Left lung (tissue), 10 donors: ENCODE results near the gene LILRB4. TPM values are rescaled to one million over a fixed set of nuclear protein-coding genes. Genes with fewer than 3 reads are reported as not detected.
"Not testable (repeated sequence)": the region's sequence is repeated elsewhere in the genome, so short reads cannot be mapped to it uniquely, and the experiment has no call there.

Experiments
- ATAC-seq: fragments of 200-7000 bp; cut with Tn5 transposase; one replicate; pipeline ENCODE4 v1.9.1; 2020; ENCODE audit warnings: moderate library complexity
- DNase-seq, 4 donors: peaks; one replicate each; pipeline ENCODE4 v3.0.0-alpha.2; 2013 to 2020
- H3K27ac ChIP-seq, 2 donors: fragments of 200-600 bp; sonication (generic) in 1 of 2; one replicate each; pipeline versions ENCODE4 v1.5.0 to v1.8.0; 2020 to 2021
- H3K27me3 ChIP-seq, 2 donors: fragments of 200-600 bp; sonication (generic) in 1 of 2; one replicate each; pipeline versions ENCODE4 v1.5.0 to v1.8.0; 2020 to 2021
- H3K36me3 ChIP-seq, 2 donors: fragments of 200-600 bp; sonication (generic) in 1 of 2; one replicate each; pipeline versions ENCODE4 v1.5.0 to v1.8.0; 2020 to 2021
- H3K4me1 ChIP-seq, 2 donors: fragments of 200-600 bp; one replicate each; pipeline ENCODE4 v1.8.0; 2021
- H3K4me3 ChIP-seq, 2 donors: fragments of 200-600 bp; sonication (generic) in 1 of 2; one replicate each; pipeline versions ENCODE4 v1.5.0 to v1.8.0; 2020 to 2021; ENCODE audit warnings: mild to moderate bottlenecking in 1 of 2
- H3K9me3 ChIP-seq, 2 donors: fragments of 200-600 bp; sonication (generic) in 1 of 2; one replicate each; pipeline versions ENCODE4 v1.5.0 to v1.8.0; 2020 to 2021
- CTCF ChIP-seq, 2 donors: fragments of 200-600 bp; sonication (generic) in 1 of 2; IDR thresholded peaks; one replicate each; pipeline versions ENCODE4 v1.5.0 to v1.8.0; 2021; ENCODE audit warnings: antibody characterized with exemption in 2 of 2
- intact Hi-C, 2 donors: fragments of 100-400 bp; cut with DNase I; formaldehyde crosslinking; loops; one replicate each; pipeline versions ENCODE4 v1.11.2 to v1.14.2; 2022
- polyA plus RNA-seq, 6 donors: library from polyadenylated mRNA; unstranded; fragments of 120-200 nt; gene quantifications; one replicate each; pipeline ENCODE4 v1.2.1, GENCODE V29; 2013; ENCODE audit not compliant: insufficient read length in 6 of 6
- total RNA-seq, 2 donors: library from RNA; stranded (reverse); fragmentation: NEBNext Ultra II Directional; extraction: Animal tissue kit (Norgen Biotek cat#: 25700); gene quantifications; one replicate each; pipeline ENCODE4 v1.2.1, GENCODE V29; 2021
- donor health status: DM: no; HTN: yes; CAD: no.
- donor health status: DM: no; HTN: no; CAD: no.

Gene LILRB4
- total and polyA plus RNA-seq, 8 donors: 0.56 to 44.4 (median 1.2) TPM

GRCh38 chr19:54696766-54697165, 34.0 kb downstream of the LILRB4 start:
- ATAC-seq: no peak

GRCh38 chr19:54697716-54698115, 34.9 kb downstream of the LILRB4 start:
- H3K27ac ChIP-seq, H3K4me3 ChIP-seq, H3K4me1 ChIP-seq, DNase-seq, H3K36me3 ChIP-seq, H3K9me3 ChIP-seq, intact Hi-C loops, ATAC-seq: not testable (repeated sequence)
- peaks cover 0 to 51% of the 10 kb centered on the region in 2 donors for H3K27me3 ChIP-seq

More at GRCh38 chr19:54696766-54697165, 34.0 kb downstream of the LILRB4 start:
- Histone ChIP-seq H3K36me3 (no peaks in the 10 kb centered on the region), H3K9me3 (no peaks in the 10 kb centered on the region), H3K27ac (no peak overlapping the region), H3K27me3 (peaks cover 0 to 56% of the 10 kb centered on the region in 2 donors), H3K4me3 (no peak overlapping the region), H3K4me1 (no peaks in the 10 kb centered on the region)
- no peak for TF ChIP-seq CTCF (IDR thresholded peaks at IDR 0.05)
- intact Hi-C loops: no loop called here
- no peak for DNase-seq

- Histone ChIP-seq H3K4me3 (no peak overlapping the region), H3K36me3 (no peaks in the 10 kb centered on the region), H3K27me3 (peaks cover 0 to 61% of the 10 kb centered on the region in 2 donors), H3K4me1 (no peaks in the 10 kb centered on the region), H3K9me3 (no peaks in the 10 kb centered on the region), H3K27ac (no peak overlapping the region)
- intact Hi-C loops: no loop called here
- DNase-seq: no peak
- no peak for ATAC-seq
- TF ChIP-seq CTCF (IDR thresholded peaks at IDR 0.05): no peak
These were observed 42.1 kb downstream of the LILRB4 start for GRCh38 chr19:54704928-54705327.

- no peak for DNase-seq
- intact Hi-C loops: no loop called here
- H3K27me3 ChIP-seq: peaks cover 0 to 50% of the 10 kb centered on the region in 2 donors
- no peak for TF ChIP-seq CTCF (IDR thresholded peaks at IDR 0.05)
- no peak overlapping the region for H3K27ac ChIP-seq
- H3K4me1 ChIP-seq: no peaks in the 10 kb centered on the region
- H3K36me3 ChIP-seq: no peaks in the 10 kb centered on the region
- H3K9me3 ChIP-seq: no peaks in the 10 kb centered on the region
- no peak for ATAC-seq
- no peak overlapping the region for H3K4me3 ChIP-seq
These were observed 45.2 kb downstream of the LILRB4 start for GRCh38 chr19:54707962-54708361.

- Histone ChIP-seq H3K4me3 (no peak overlapping the region), H3K36me3 (no peaks in the 10 kb centered on the region), H3K9me3 (no peaks in the 10 kb centered on the region), H3K27ac (no peak overlapping the region), H3K27me3 (peaks cover 0 to 42% of the 10 kb centered on the region in 2 donors), H3K4me1 (no peaks in the 10 kb centered on the region)
- no peak for TF ChIP-seq CTCF (IDR thresholded peaks at IDR 0.05)
- no peak for ATAC-seq
- no peak for DNase-seq
- intact Hi-C loops: no loop called here
These were observed 46.0 kb downstream of the LILRB4 start for GRCh38 chr19:54708781-54709180.

GRCh38 chr19:54709212-54709948, 46.6 kb downstream of the LILRB4 start:
- no peak for ATAC-seq
- H3K36me3 ChIP-seq: no peaks in the 10 kb centered on the region
- TF ChIP-seq CTCF (IDR thresholded peaks at IDR 0.05): no peak

GRCh38 chr19:54709956-54710355, 47.2 kb downstream of the LILRB4 start:
- ATAC-seq, intact Hi-C loops, H3K4me1 ChIP-seq, H3K4me3 ChIP-seq, H3K9me3 ChIP-seq, H3K36me3 ChIP-seq, H3K27ac ChIP-seq, DNase-seq: not testable (repeated sequence)
- H3K27me3 ChIP-seq: peaks cover 0 to 34% of the 10 kb centered on the region in 2 donors

More at GRCh38 chr19:54709212-54709948, 46.6 kb downstream of the LILRB4 start:
- intact Hi-C loops: no loop called here
- Histone ChIP-seq H3K27ac (no peak overlapping the region), H3K4me1 (no peaks in the 10 kb centered on the region), H3K9me3 (no peaks in the 10 kb centered on the region), H3K27me3 (peaks cover 0 to 36% of the 10 kb centered on the region in 2 donors), H3K4me3 (no peak overlapping the region)
- DNase-seq: no peak
